H1 (cell line): ENCODE results near the gene DCTPP1. TPM values are rescaled to one million over a fixed set of nuclear protein-coding genes. Genes with fewer than 3 reads are reported as not detected.

Experiments used
- ASH2L ChIP-seq: fragments of 200-600, 300-600 bp; sonication (generic); IDR thresholded peaks from one replicate; pipeline ENCODE4 v1.7.1; 2017; ENCODE audit warnings: low read length
- ATF2 ChIP-seq: IDR thresholded peaks from 2 replicates; pipeline ENCODE4 v1.6.1; 2012; ENCODE audit warnings: low read length, inconsistent platforms
- CREB1 ChIP-seq: IDR thresholded peaks from 2 replicates; pipeline ENCODE4 v1.6.1; 2012; ENCODE audit warnings: inconsistent platforms
- GABPA ChIP-seq: IDR thresholded peaks from 2 replicates; pipeline ENCODE4 v1.6.1; 2011; ENCODE audit warnings: mild to moderate bottlenecking, low read length, moderate library complexity, borderline replicate concordance; ENCODE audit not compliant: insufficient read depth
- HDAC2 ChIP-seq, 2 experiments: fragments of 300-600 bp in 1 of 2; sonication (generic) in 1 of 2; IDR thresholded peaks; 2 replicates each; pipeline ENCODE4 v1.6.1; 2011 to 2012; ENCODE audit warnings: low read depth in 2 of 2, low read length in 2 of 2, mild to moderate bottlenecking in 2 of 2, moderate library complexity in 2 of 2, borderline replicate concordance in 1 of 2, inconsistent platforms in 1 of 2
- HDAC6 ChIP-seq: IDR thresholded peaks from one replicate; pipeline ENCODE4 v1.7.1; 2012; ENCODE audit warnings: low read depth, mild to moderate bottlenecking, inconsistent platforms, low read length, moderate library complexity
- KDM1A ChIP-seq: fragments of 200-600, 300-600 bp; sonication (generic); IDR thresholded peaks from 2 replicates; pipeline ENCODE4 v1.7.1; 2016; ENCODE audit warnings: mild to moderate bottlenecking, low read length, borderline replicate concordance
- MAFK ChIP-seq: IDR thresholded peaks from 2 replicates; pipeline ENCODE4 v1.6.1; 2012; ENCODE audit warnings: low read depth, mild to moderate bottlenecking, improper control_type of control experiment, low read length
- NANOG ChIP-seq: IDR thresholded peaks from 2 replicates; pipeline ENCODE4 v1.6.1; 2011; ENCODE audit warnings: low read length, low read depth, mild to moderate bottlenecking, inconsistent platforms; ENCODE audit not compliant: insufficient read depth, poor library complexity, severe bottlenecking
- NRF1 ChIP-seq: IDR thresholded peaks from 2 replicates; pipeline ENCODE4 v1.6.1; 2011; ENCODE audit warnings: mild to moderate bottlenecking, low read depth, low read length, improper control_type of control experiment
- PHF8 ChIP-seq: fragments of 200-600 bp; sonication (generic); conservative IDR thresholded peaks from 2 replicates; pipeline ENCODE4 v1.7.1; 2012; ENCODE audit warnings: low read depth, mild to moderate bottlenecking, inconsistent platforms, low read length, moderate library complexity
- POLR2AphosphoS5 ChIP-seq: IDR thresholded peaks from 2 replicates; pipeline ENCODE4 v1.6.1; 2011; ENCODE audit warnings: low read depth, low read length
- RAD21 ChIP-seq, 2 experiments: IDR thresholded peaks in 1 of 2; conservative IDR thresholded peaks in 1 of 2; 2 replicates each; pipeline ENCODE4 v1.6.1; 2011; ENCODE audit warnings: low read depth in 2 of 2, low read length in 2 of 2, improper control_type of control experiment in 1 of 2, inconsistent platforms in 1 of 2, mild to moderate bottlenecking in 1 of 2, moderate library complexity in 1 of 2
- RBBP5 ChIP-seq: IDR thresholded peaks from 2 replicates; pipeline ENCODE4 v1.7.1; 2012; ENCODE audit warnings: low read depth, mild to moderate bottlenecking, inconsistent platforms, low read length, moderate library complexity, borderline replicate concordance
- SP2 ChIP-seq: IDR thresholded peaks from 2 replicates; pipeline ENCODE4 v1.6.1; 2012; ENCODE audit warnings: mild to moderate bottlenecking, low read length, inconsistent platforms
- TAF1 ChIP-seq: IDR thresholded peaks from 2 replicates; pipeline ENCODE4 v1.6.1; 2011; ENCODE audit warnings: mild to moderate bottlenecking, low read depth, low read length
- TEAD4 ChIP-seq: IDR thresholded peaks from 2 replicates; pipeline ENCODE4 v1.6.1; 2012; ENCODE audit warnings: low read depth, low read length, inconsistent platforms, mixed read lengths
- USF2 ChIP-seq: IDR thresholded peaks from 2 replicates; pipeline ENCODE4 v1.6.1; 2011; ENCODE audit warnings: low read length, improper control_type of control experiment
- polyA plus RNA-seq, 7 experiments: library from polyadenylated mRNA; depleted of rRNA in 3 of 7; stranded (reverse) in 5 of 7; unstranded in 2 of 7; fragments of >200 nt in 5 of 7; fragments of 200-250 nt in 2 of 7; gene quantifications; 1 replicate in 5 of 7; 2 replicates in 1 of 7; 4 replicates in 1 of 7; pipeline versions ENCODE4 v1.2.1 to v1.2.3, GENCODE V29; 2011 to 2013; ENCODE audit warnings: missing spikeins in 2 of 7, mixed read lengths in 2 of 7
- total RNA-seq: library from RNA; stranded (reverse); fragmentation: NEBNext Ultra II Directional; extraction: Animal tissue kit (Norgen Biotek cat#: 25700); gene quantifications from 2 replicates; pipeline ENCODE4 v1.2.1, GENCODE V29; 2021
- TF ChIP-seq, protein P1 (sequence below): IDR thresholded peaks from 2 replicates; pipeline ENCODE4 v1.6.1; 2012; ENCODE audit warnings: inconsistent platforms

DCTPP1 gene
- total and polyA plus RNA-seq, 2 of the 8 experiments (the other 6 are each of a cell fraction or from before 2014, with no cell fraction given): 94.5 to 103 TPM

GRCh38 chr16:30395155-30395991 lies 34.5 kb downstream of the DCTPP1 start, which contains the start of gene ZNF48 (continued):
- TF ChIP-seq NANOG (no peak), RAD21 (IDR thresholded peaks at IDR 0.05 in 1 of 2, conservative IDR thresholded peaks at IDR 0.05 in 1 of 2; ENCODE audit: low read depth in 2 of 2, low read length in 2 of 2) (peak; percentile 10 to 45; a peak in 2 of 4 replicates), RBBP5 (peak; percentile 52; the same call in 1 of the 2 replicates), NRF1 (0 out of 2 replicates have a peak, but pooled peaks have one; percentile 1), PHF8 (peak; percentile 64; the same call in 1 of the 2 replicates), ATF2 (no peak), USF2 (no peak), MAFK (no peak), HDAC6 (no peak), CREB1 (peak; percentile 39), SP2 (peak; percentile 89), TEAD4 (no peak), ASH2L (peak; percentile 19), KDM1A (no peak), POLR2AphosphoS5 (no peak; the same call in none of the 2 replicates), GABPA (peak; percentile 79; the same call in 1 of the 2 replicates), TAF1 (peak; percentile 62), HDAC2 (IDR thresholded peaks at IDR 0.05; ENCODE audit: borderline replicate concordance in 1 of 2, low read depth in 2 of 2, low read length in 2 of 2) (no peak; a peak in 2 of 4 replicates)
- TF ChIP-seq, protein P1, sequence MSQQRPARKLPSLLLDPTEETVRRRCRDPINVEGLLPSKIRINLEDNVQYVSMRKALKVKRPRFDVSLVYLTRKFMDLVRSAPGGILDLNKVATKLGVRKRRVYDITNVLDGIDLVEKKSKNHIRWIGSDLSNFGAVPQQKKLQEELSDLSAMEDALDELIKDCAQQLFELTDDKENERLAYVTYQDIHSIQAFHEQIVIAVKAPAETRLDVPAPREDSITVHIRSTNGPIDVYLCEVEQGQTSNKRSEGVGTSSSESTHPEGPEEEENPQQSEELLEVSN: no peak
